Measurements from ENCODE around the gene TMEM255B. TPM values are rescaled to one million over a fixed set of nuclear protein-coding genes. Genes with fewer than 3 reads are reported as not detected.

TMEM255B gene
- total RNA-seq, 1 experiment from 2014 or later = 0.86 TPM

GRCh38 chr13:113764793-113765563, 6.0 kb downstream of the TMEM255B start:
- H3K9me2 ChIP-seq (replicated peaks; ENCODE audit: insufficient read depth, low read length) = no peaks in the 10 kb centered on the region
- H3K27me3 ChIP-seq (ENCODE audit: low read length) = no peaks in the 10 kb centered on the region
- H4K20me1 ChIP-seq (ENCODE audit: insufficient read depth, low read depth, low read length) = 0 out of 2 replicates have a peak, but pooled peaks cover 4% of the 10 kb centered on the region
- no peak overlapping the region for H3K4me3 ChIP-seq (ENCODE audit: low read length)
- no peaks in the 10 kb centered on the region for H3K36me3 ChIP-seq (ENCODE audit: insufficient read depth, low read length)
- H3K27ac ChIP-seq (ENCODE audit: low read length) = no peak overlapping the region
- no peaks in the 10 kb centered on the region for H3K9me3 ChIP-seq (ENCODE audit: low read length)
- H3K9ac ChIP-seq (ENCODE audit: low read length) = no peak overlapping the region
- H2AFZ ChIP-seq (ENCODE audit: low read length) = no peak overlapping the region
- no peak for DNase-seq
- H3K4me1 ChIP-seq (ENCODE audit: low read length) = no peaks in the 10 kb centered on the region; the same call in 1 of the 2 replicates
- no peak overlapping the region for H3K4me2 ChIP-seq (ENCODE audit: low read depth, low read length, poor library complexity, severe bottlenecking)
- no peaks in the 10 kb centered on the region for H3K79me2 ChIP-seq (ENCODE audit: low read length)

GRCh38 chr13:113765564-113765910, 6.5 kb downstream of the TMEM255B start:
- Histone ChIP-seq H3K4me1 (ENCODE audit: low read length) (no peaks in the 10 kb centered on the region), H3K4me2 (ENCODE audit: low read depth, low read length, poor library complexity, severe bottlenecking) (no peak overlapping the region), H3K27ac (ENCODE audit: low read length) (no peak overlapping the region), H4K20me1 (ENCODE audit: insufficient read depth, low read depth, low read length) (0 out of 2 replicates have a peak, but pooled peaks cover 4% of the 10 kb centered on the region), H3K79me2 (ENCODE audit: low read length) (no peaks in the 10 kb centered on the region), H3K9ac (ENCODE audit: low read length) (no peak overlapping the region), H3K36me3 (ENCODE audit: insufficient read depth, low read length) (no peaks in the 10 kb centered on the region), H3K27me3 (ENCODE audit: low read length) (no peaks in the 10 kb centered on the region), H3K4me3 (ENCODE audit: low read length) (no peak overlapping the region), H2AFZ (ENCODE audit: low read length) (no peak overlapping the region), H3K9me2 (replicated peaks; ENCODE audit: insufficient read depth, low read length) (no peaks in the 10 kb centered on the region), H3K9me3 (ENCODE audit: low read length) (no peaks in the 10 kb centered on the region)
- DNase-seq = no peak

- no peaks in the 10 kb centered on the region for H3K4me1 ChIP-seq (ENCODE audit: low read length)
- no peaks in the 10 kb centered on the region for H3K9me3 ChIP-seq (ENCODE audit: low read length)
- no peaks in the 10 kb centered on the region for H3K36me3 ChIP-seq (ENCODE audit: insufficient read depth, low read length)
- 0 out of 2 replicates have a peak, but pooled peaks cover 2% of the 10 kb centered on the region for H4K20me1 ChIP-seq (ENCODE audit: insufficient read depth, low read depth, low read length)
- H3K4me2 ChIP-seq (ENCODE audit: low read depth, low read length, poor library complexity, severe bottlenecking) = no peak overlapping the region
- no peak for DNase-seq
- no peak overlapping the region for H2AFZ ChIP-seq (ENCODE audit: low read length)
- no peak overlapping the region for H3K9ac ChIP-seq (ENCODE audit: low read length)
- H3K9me2 ChIP-seq (replicated peaks; ENCODE audit: insufficient read depth, low read length) = no peaks in the 10 kb centered on the region
- no peaks in the 10 kb centered on the region for H3K27me3 ChIP-seq (ENCODE audit: low read length)
- no peak overlapping the region for H3K27ac ChIP-seq (ENCODE audit: low read length)
- H3K4me3 ChIP-seq (ENCODE audit: low read length) = no peak overlapping the region
- no peaks in the 10 kb centered on the region for H3K79me2 ChIP-seq (ENCODE audit: low read length)
Measured at GRCh38 chr13:113766035-113766800, 7.2 kb downstream of the TMEM255B start.

GRCh38 chr13:113767366-113767765, 8.3 kb downstream of the TMEM255B start:
- H3K9ac ChIP-seq (ENCODE audit: low read length) = no peak overlapping the region
- no peaks in the 10 kb centered on the region for H4K20me1 ChIP-seq (ENCODE audit: insufficient read depth, low read depth, low read length)
- no peak overlapping the region for H3K27ac ChIP-seq (ENCODE audit: low read length)
- DNase-seq = no peak
- H3K27me3 ChIP-seq (ENCODE audit: low read length) = no peaks in the 10 kb centered on the region
- H3K36me3 ChIP-seq (ENCODE audit: insufficient read depth, low read length) = no peaks in the 10 kb centered on the region
- no peaks in the 10 kb centered on the region for H3K9me2 ChIP-seq (replicated peaks; ENCODE audit: insufficient read depth, low read length)
- H3K79me2 ChIP-seq (ENCODE audit: low read length) = no peaks in the 10 kb centered on the region
- H2AFZ ChIP-seq (ENCODE audit: low read length) = no peak overlapping the region
- H3K9me3 ChIP-seq (ENCODE audit: low read length) = no peaks in the 10 kb centered on the region
- H3K4me2 ChIP-seq (ENCODE audit: low read depth, low read length, poor library complexity, severe bottlenecking) = no peak overlapping the region
- no peak overlapping the region for H3K4me3 ChIP-seq (ENCODE audit: low read length)
- no peaks in the 10 kb centered on the region for H3K4me1 ChIP-seq (ENCODE audit: low read length)

GRCh38 chr13:113768018-113768905, 9.2 kb downstream of the TMEM255B start:
- no peaks in the 10 kb centered on the region for H3K4me1 ChIP-seq (ENCODE audit: low read length)
- H3K36me3 ChIP-seq (ENCODE audit: insufficient read depth, low read length) = no peaks in the 10 kb centered on the region
- no peak overlapping the region for H2AFZ ChIP-seq (ENCODE audit: low read length)
- H3K4me3 ChIP-seq (ENCODE audit: low read length) = no peak overlapping the region
- DNase-seq = no peak
- H3K79me2 ChIP-seq (ENCODE audit: low read length) = no peaks in the 10 kb centered on the region
- H3K9me3 ChIP-seq (ENCODE audit: low read length) = no peaks in the 10 kb centered on the region
- H3K27me3 ChIP-seq (ENCODE audit: low read length) = no peaks in the 10 kb centered on the region
- H3K4me2 ChIP-seq (ENCODE audit: low read depth, low read length, poor library complexity, severe bottlenecking) = no peak overlapping the region
- no peak overlapping the region for H3K27ac ChIP-seq (ENCODE audit: low read length)
- H3K9ac ChIP-seq (ENCODE audit: low read length) = no peak overlapping the region
- no peaks in the 10 kb centered on the region for H3K9me2 ChIP-seq (replicated peaks; ENCODE audit: insufficient read depth, low read length)
- H4K20me1 ChIP-seq (ENCODE audit: insufficient read depth, low read depth, low read length) = no peaks in the 10 kb centered on the region

- no peaks in the 10 kb centered on the region for H3K9me2 ChIP-seq (replicated peaks; ENCODE audit: insufficient read depth, low read length)
- H3K27me3 ChIP-seq (ENCODE audit: low read length) = no peaks in the 10 kb centered on the region
- no peaks in the 10 kb centered on the region for H4K20me1 ChIP-seq (ENCODE audit: insufficient read depth, low read depth, low read length)
- H3K79me2 ChIP-seq (ENCODE audit: low read length) = no peaks in the 10 kb centered on the region
- no peaks in the 10 kb centered on the region for H3K36me3 ChIP-seq (ENCODE audit: insufficient read depth, low read length)
- no peaks in the 10 kb centered on the region for H3K9me3 ChIP-seq (ENCODE audit: low read length)
- DNase-seq = no peak
- H3K4me3 ChIP-seq (ENCODE audit: low read length) = no peak overlapping the region
- no peak overlapping the region for H3K27ac ChIP-seq (ENCODE audit: low read length)
- H3K4me2 ChIP-seq (ENCODE audit: low read depth, low read length, poor library complexity, severe bottlenecking) = no peak overlapping the region
- H3K4me1 ChIP-seq (ENCODE audit: low read length) = no peaks in the 10 kb centered on the region
- no peak overlapping the region for H2AFZ ChIP-seq (ENCODE audit: low read length)
- H3K9ac ChIP-seq (ENCODE audit: low read length) = no peak overlapping the region
Measured at GRCh38 chr13:113769106-113769505, 10.1 kb downstream of the TMEM255B start.

- Histone ChIP-seq H3K9me3 (ENCODE audit: low read length) (no peaks in the 10 kb centered on the region), H3K4me1 (ENCODE audit: low read length) (no peaks in the 10 kb centered on the region), H3K9ac (ENCODE audit: low read length) (no peak overlapping the region), H3K4me2 (ENCODE audit: low read depth, low read length, poor library complexity, severe bottlenecking) (no peak overlapping the region), H3K27me3 (ENCODE audit: low read length) (no peaks in the 10 kb centered on the region), H3K27ac (ENCODE audit: low read length) (no peak overlapping the region), H3K9me2 (replicated peaks; ENCODE audit: insufficient read depth, low read length) (no peaks in the 10 kb centered on the region), H3K36me3 (ENCODE audit: insufficient read depth, low read length) (no peaks in the 10 kb centered on the region), H4K20me1 (ENCODE audit: insufficient read depth, low read depth, low read length) (no peaks in the 10 kb centered on the region), H3K4me3 (ENCODE audit: low read length) (no peak overlapping the region), H3K79me2 (ENCODE audit: low read length) (no peaks in the 10 kb centered on the region), H2AFZ (ENCODE audit: low read length) (no peak overlapping the region)
- no peak for DNase-seq
Measured at GRCh38 chr13:113769881-113770280, 10.9 kb downstream of the TMEM255B start.

- Histone ChIP-seq H4K20me1 (ENCODE audit: insufficient read depth, low read depth, low read length) (no peaks in the 10 kb centered on the region), H3K27me3 (ENCODE audit: low read length) (no peaks in the 10 kb centered on the region), H3K4me2 (ENCODE audit: low read depth, low read length, poor library complexity, severe bottlenecking) (no peak overlapping the region), H3K79me2 (ENCODE audit: low read length) (no peaks in the 10 kb centered on the region), H3K27ac (ENCODE audit: low read length) (no peak overlapping the region), H3K9me3 (ENCODE audit: low read length) (no peaks in the 10 kb centered on the region), H3K4me1 (ENCODE audit: low read length) (no peaks in the 10 kb centered on the region), H3K9ac (ENCODE audit: low read length) (no peak overlapping the region), H2AFZ (ENCODE audit: low read length) (no peak overlapping the region), H3K9me2 (replicated peaks; ENCODE audit: insufficient read depth, low read length) (no peaks in the 10 kb centered on the region), H3K36me3 (ENCODE audit: insufficient read depth, low read length) (no peaks in the 10 kb centered on the region), H3K4me3 (ENCODE audit: low read length) (no peak overlapping the region)
- no peak for DNase-seq
Measured at GRCh38 chr13:113770441-113770840, 11.4 kb downstream of the TMEM255B start.

Data from Karpas-422 (cell line).